ENCODE measurements around the gene TRAPPC12.
"Not testable (repeated sequence)": the region's sequence is repeated elsewhere in the genome, so short reads cannot be mapped to it uniquely, and the experiment has no call there.

Gene TRAPPC12

GRCh38 chr2:3430740-3431490, 51.4 kb downstream of the TRAPPC12 start:
- in situ Hi-C loops (cut with MboI; ENCODE audit: low sequenced_read_pairs): no loop called here

DNA sequence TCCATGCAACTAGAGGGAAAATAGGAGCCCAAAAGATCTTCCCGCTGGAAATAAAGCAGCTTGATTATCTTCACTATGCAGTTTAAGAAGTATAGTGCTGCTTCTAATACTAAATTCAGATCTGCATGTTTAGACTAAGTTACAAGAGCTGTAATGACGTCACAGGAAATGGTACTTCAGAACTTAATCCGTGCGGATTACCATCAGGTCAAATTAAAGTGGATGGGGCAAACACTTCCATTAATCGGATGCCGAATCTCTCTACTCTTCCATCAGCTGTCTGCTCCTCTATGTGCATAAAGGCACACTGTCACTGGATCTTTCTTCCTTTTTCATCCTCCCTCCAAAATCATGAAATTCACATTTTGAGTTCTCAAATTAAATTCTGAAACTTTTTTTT, 52.6 kb downstream of the TRAPPC12 start:
- in situ Hi-C loops (cut with MboI; ENCODE audit: low sequenced_read_pairs): no loop called here

DNA sequence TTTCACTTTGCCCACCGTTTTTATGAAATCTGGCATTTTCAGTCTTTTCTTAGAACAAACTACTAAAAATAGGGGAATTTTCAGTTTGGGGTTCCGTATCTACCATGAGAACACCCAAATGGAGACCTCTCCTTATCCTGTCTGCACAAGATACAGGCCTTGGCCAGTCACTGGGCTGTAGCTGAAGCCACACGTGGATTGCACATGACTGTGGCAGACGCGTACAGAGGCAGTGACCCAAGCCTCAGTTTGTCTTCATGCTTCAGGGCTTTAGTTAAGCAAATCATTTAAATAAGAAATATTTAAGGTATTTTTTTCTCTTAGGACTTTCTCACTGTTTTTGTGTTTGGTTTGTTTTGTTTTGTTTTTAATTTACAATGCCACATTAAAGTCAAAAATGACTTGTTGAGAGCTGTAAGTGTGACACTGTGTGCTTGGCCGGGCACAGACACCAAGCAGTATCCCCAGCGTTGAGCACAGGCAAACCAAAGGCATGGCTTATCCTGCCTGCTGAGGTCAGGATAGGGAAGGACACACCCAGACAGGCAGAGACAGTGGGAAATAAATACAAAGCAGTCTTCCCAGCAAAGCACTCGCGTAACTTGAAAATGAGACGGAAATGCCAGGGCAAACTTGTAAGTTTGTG, 53.3 kb downstream of the TRAPPC12 start:
- in situ Hi-C loops (cut with MboI; ENCODE audit: low sequenced_read_pairs): no loop called here

GRCh38 chr2:3433339-3433699, 53.8 kb downstream of the TRAPPC12 start:
- in situ Hi-C loops (cut with MboI; ENCODE audit: low sequenced_read_pairs): no loop called here

GRCh38 chr2:3433776-3434400, 54.4 kb downstream of the TRAPPC12 start:
- in situ Hi-C loops (cut with MboI; ENCODE audit: low sequenced_read_pairs): no loop called here

GRCh38 chr2:3434654-3435053, 55.2 kb downstream of the TRAPPC12 start:
- in situ Hi-C loops (cut with MboI; ENCODE audit: low sequenced_read_pairs): no loop called here

DNA sequence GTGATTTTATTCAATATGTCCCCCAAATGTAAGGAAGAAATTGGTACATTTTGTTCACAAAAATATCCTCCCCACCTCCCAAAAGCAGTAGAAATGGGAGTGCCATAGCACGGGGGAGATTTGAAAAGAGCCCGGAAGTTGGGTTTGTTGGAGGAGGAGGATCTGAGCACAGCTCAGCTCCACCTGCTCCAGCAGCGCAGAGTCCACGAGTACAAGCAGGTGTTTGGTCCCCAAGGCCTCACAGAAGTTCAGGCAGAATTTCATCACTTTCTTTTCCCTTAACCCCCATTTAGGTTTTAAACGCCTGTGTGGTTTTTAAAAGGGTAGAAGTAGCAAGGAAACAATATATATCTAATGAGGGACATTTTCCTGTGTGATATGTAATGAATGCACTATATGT, 56.0 kb downstream of the TRAPPC12 start:
- in situ Hi-C loops (cut with MboI; ENCODE audit: low sequenced_read_pairs): no loop called here

DNA sequence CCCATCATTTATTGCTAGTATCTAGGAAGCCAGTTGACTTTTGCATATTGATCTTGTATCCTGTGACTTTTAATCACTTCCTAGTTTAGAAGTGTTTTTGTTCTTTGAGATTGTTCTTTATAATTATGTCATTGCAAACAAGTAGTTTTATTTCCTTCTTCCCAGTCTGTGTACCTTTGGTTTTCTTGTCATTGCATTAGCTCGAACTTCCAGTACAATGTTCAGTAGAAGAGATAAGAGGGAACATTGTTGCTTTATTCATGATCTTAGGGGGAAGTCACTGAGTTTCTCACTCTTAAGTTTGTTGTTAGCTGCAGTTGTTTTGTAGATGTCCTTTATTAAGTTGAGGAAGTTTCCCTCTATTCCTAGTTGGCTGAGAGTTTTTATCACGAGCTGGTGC, 61.0 kb downstream of the TRAPPC12 start:
- in situ Hi-C loops (cut with MboI; ENCODE audit: low sequenced_read_pairs): no loop called here

DNA sequence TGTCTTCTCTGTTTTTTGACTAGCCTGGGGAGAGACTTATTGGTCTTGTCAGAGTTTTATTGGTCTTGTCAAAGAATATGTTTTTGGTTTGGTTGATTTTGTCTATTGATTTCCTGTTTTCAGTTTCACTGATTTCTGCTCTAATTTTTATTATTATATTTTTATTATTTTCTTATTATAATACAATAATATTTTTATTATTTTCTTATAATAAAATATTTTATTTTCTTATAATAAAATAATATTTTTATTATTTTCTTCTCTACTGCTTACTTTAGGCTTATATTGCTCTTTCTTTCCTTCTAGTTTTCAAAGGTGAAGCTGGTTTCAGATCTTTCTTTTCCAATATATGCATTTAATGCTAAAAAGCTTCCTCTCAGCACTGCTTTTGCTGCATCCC, 62.0 kb downstream of the TRAPPC12 start:
- in situ Hi-C loops (cut with MboI; ENCODE audit: low sequenced_read_pairs): no loop called here

GRCh38 chr2:3442185-3442584, 62.7 kb downstream of the TRAPPC12 start:
- in situ Hi-C loops (cut with MboI; ENCODE audit: low sequenced_read_pairs): no loop called here

- in situ Hi-C loops (cut with MboI; ENCODE audit: low sequenced_read_pairs): no loop called here
Observed at GRCh38 chr2:3443083-3443482, 63.6 kb downstream of the TRAPPC12 start.

- in situ Hi-C loops (cut with MboI; ENCODE audit: low sequenced_read_pairs): no loop called here
Observed at GRCh38 chr2:3443506-3444084, 64.1 kb downstream of the TRAPPC12 start.

DNA sequence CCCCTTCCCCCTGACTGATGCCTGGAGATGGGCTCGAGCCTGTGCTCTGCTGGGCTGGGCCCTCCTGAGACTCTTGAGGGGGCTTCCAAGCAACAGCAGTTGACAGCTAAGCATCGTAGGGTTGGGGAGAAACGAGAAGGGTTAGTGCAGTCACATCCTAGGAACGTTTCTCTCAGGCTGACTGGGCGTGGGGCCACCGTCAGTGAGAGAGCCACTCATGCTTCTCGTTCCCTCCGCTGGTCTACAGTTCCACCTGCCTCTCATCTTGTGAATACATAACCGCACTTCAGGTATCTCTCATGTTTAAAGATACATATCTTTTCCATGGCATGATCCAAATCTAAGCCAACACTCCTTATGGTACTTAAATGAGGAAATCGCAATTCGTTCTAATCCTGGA, 66.4 kb downstream of the TRAPPC12 start:
- in situ Hi-C loops (cut with MboI; ENCODE audit: low sequenced_read_pairs): no loop called here

- in situ Hi-C loops (cut with MboI; ENCODE audit: low sequenced_read_pairs): no loop called here
Observed at GRCh38 chr2:3446381-3446780, 66.9 kb downstream of the TRAPPC12 start.

- in situ Hi-C loops (cut with MboI; ENCODE audit: low sequenced_read_pairs): not testable (repeated sequence)
Observed at GRCh38 chr2:3447186-3447585, 67.7 kb downstream of the TRAPPC12 start.

DNA sequence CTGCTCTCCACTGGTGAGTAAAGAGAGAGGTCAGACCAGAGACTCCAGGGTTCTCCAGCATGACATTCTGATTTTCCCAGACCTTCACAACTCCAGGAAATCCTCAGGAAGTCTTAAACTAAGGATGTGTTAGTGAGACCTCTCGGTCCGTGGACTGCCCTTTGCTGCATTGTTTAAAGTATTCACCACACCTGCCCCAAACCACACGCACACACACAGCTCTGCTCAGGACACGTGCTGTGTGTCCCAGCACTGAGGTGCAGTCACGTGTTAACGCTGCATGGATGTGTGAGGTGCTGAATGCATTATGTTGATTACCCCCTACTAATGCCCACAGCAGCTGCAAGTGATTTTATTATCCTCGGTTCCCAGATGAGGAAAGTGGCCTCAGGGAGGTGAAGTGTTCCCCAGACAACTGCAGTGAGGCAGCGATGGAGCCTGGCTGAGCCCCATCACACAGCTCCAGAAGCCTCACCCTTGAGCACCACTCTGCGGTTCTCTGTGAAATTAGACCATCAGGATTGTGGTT, 68.4 kb downstream of the TRAPPC12 start:
- in situ Hi-C loops (cut with MboI; ENCODE audit: low sequenced_read_pairs): no loop called here

DNA sequence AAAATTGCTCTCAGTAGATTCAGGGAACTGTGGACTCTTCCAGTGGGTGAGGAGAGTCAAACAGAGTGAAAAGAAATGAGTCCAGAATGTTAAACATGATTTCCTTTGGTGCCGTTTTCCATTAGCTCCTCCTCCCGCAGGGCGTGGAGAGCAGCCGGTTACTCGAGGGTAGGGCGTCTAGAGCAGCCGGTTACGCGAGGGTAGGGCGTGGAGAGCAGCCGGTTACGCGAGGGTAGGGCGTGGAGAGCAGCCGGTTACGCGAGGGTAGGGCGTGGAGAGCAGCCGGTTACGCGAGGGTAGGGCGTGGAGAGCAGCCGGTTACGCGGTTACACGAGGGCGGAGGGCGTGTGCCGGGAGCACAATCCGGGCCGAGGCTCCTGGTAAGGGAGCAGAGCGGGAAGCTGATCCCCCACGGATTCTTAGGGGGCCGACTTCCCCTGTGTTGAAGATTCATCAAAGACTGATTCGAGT, 69.0 kb downstream of the TRAPPC12 start:
- in situ Hi-C loops (cut with MboI; ENCODE audit: low sequenced_read_pairs): not testable (repeated sequence)

GRCh38 chr2:3449086-3449485, 69.6 kb downstream of the TRAPPC12 start:
- in situ Hi-C loops (cut with MboI; ENCODE audit: low sequenced_read_pairs): no loop called here

GRCh38 chr2:3449936-3450335, 70.4 kb downstream of the TRAPPC12 start:
- in situ Hi-C loops (cut with MboI; ENCODE audit: low sequenced_read_pairs): no loop called here

GRCh38 chr2:3450385-3451010, 71.0 kb downstream of the TRAPPC12 start:
- in situ Hi-C loops (cut with MboI; ENCODE audit: low sequenced_read_pairs): no loop called here

DNA sequence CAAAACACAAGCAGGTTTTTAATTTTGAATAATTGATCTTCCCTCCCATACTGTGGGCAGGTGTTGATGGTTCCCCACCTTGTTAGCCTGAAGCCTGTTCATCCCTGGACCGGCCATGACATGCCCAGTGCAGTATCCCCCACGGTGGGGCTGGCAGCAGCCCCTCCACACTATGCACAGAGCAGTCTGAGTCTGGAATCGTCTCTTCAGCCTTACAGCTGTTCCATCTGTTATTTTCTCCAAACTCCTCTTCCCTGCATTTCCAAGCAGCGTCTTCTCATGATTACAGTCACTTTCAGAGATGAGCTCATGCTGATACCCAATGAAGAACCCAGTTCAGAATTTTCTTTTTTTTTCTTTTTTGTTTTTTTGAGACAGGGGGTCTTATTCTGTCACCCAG, 71.7 kb downstream of the TRAPPC12 start:
- in situ Hi-C loops (cut with MboI; ENCODE audit: low sequenced_read_pairs): no loop called here

Data from HL-60/S4 (cell line).